IPS DF 4.7 (cell line): ENCODE measurements around the gene B9D2.

Experiments
- DNase-seq: peaks from one replicate; pipeline ENCODE4 v3.0.0-alpha.2; 2013; ENCODE audit warnings: low spot score; ENCODE audit errors: extremely low read depth

The B9D2 gene

GRCh38 chr19:41309180-41310032 is 54.5 kb downstream of the B9D2 start:
- no peak for DNase-seq

DNA sequence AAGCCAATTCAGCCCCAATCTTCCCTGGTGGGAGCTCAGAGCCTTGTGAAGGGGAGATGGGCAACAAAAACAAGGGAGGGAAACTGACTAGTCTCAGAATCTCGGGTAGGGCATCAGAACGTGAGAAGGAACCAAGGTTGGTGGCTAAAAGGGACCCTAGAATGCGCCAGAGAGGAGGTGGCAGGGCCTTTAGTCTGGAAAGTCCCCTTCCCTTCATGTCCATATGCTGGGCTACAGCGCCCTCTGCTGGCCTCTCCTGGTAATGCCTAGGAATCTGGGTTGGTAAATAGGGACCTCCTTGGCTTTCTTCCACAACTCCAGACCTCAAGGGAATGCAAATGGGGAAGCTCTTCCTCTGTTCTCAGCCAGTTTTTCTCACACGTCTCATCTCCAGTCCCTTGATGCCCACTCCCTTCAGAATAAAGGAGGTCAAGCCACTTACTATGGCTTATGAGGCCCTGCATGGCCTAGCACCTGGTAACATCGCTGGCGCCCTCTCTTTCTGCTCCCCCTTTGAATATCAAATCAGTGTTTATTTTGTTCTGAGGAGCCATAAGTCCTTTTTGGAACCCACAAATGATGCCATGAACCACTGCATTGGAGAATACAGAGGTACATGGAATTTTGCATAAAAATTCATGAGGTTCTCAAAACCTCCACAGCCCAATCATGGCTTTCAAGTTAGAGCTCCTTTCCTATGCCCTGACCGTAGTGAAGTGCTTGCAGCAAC is 55.3 kb downstream of the B9D2 start:
- DNase-seq, result no peak

- no peak for DNase-seq
Observed at GRCh38 chr19:41307954-41308449, 55.9 kb downstream of the B9D2 start.

GRCh38 chr19:41307090-41307875 is 56.7 kb downstream of the B9D2 start:
- no peak for DNase-seq

DNA sequence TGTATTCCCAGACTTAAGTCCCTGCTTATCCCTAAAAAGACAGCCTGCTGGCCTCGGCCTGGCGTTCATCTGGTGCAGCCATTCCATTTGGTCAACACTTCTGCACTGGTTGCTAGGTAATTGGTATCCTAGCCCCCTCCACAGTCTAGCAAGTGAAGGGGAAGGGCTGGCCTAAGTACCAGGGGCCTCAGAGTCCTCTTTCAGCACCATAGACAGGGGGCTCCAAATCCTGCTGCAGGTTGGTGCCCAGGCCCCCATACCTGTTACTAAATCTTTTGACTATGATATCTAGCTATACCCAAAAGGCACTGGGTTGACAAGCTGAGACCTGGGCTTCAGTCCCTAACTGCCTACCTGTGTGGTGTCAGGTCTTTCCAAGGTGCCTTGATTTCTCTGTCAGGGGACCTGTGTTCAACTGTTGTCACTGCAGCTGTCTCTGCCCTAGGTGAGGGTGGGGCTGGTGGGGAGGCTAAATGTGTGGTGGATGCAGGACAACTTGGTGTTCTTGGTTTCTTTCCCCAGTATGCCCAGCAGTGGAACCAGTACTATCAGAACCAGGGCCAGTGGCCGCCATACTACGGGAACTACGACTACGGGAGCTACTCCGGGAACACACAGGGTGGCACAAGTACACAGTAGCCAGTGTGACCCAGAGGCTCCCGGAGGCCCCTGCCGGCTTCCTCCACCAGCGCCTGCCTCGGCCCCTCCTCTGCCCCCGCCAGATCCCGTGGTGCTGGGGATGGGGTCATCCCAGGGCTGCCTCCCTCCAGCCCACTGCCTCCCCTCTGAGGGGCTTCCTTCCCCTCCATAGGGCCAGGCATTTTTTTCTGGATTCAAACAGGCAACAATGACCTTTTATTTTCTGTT is 57.8 kb downstream of the B9D2 start:
- no peak for DNase-seq

- no peak for DNase-seq
Observed at GRCh38 chr19:41304706-41305483, 59.1 kb downstream of the B9D2 start.
